ENCODE data around the gene PTPRB.

The PTPRB gene

GRCh38 chr12:70660002-70660604 is 22.9 kb upstream of the PTPRB start:
- Mint-ChIP-seq H3K4me1 (no peaks in the 10 kb centered on the region), H3K9me3 (no peaks in the 10 kb centered on the region), H3K4me3 (no peak overlapping the region), H3K27ac (no peak overlapping the region), H3K36me3 (ENCODE audit: low read depth) (no peaks in the 10 kb centered on the region), H3K27me3 (ENCODE audit: low read depth, poor library complexity) (peaks cover 4% of the 10 kb centered on the region)
- DNase-seq: no peak
- TF ChIP-seq CTCF (IDR thresholded peaks at IDR 0.05): no peak

- H3K36me3 Mint-ChIP-seq (ENCODE audit: low read depth): no peaks in the 10 kb centered on the region
These were observed 21.9 kb upstream of the PTPRB start for GRCh38 chr12:70659077-70659606.

GRCh38 chr12:70657616-70658286 is 20.5 kb upstream of the PTPRB start:
- Mint-ChIP-seq H3K4me1 (peaks cover 3% of the 10 kb centered on the region), H3K36me3 (ENCODE audit: low read depth) (no peaks in the 10 kb centered on the region), H3K9me3 (no peaks in the 10 kb centered on the region), H3K27ac (no peak overlapping the region), H3K27me3 (ENCODE audit: low read depth, poor library complexity) (peaks cover 6% of the 10 kb centered on the region), H3K4me3 (no peak overlapping the region)
- TF ChIP-seq CTCF (IDR thresholded peaks at IDR 0.05): no peak
- no peak for DNase-seq

More at GRCh38 chr12:70659077-70659606, 21.9 kb upstream of the PTPRB start:
- Mint-ChIP-seq H3K4me1 (no peaks in the 10 kb centered on the region), H3K27me3 (ENCODE audit: low read depth, poor library complexity) (peaks cover 4% of the 10 kb centered on the region), H3K27ac (no peak overlapping the region), H3K9me3 (no peaks in the 10 kb centered on the region), H3K4me3 (no peak overlapping the region)
- TF ChIP-seq CTCF (IDR thresholded peaks at IDR 0.05): no peak
- no peak for DNase-seq

GRCh38 chr12:70652451-70652850 is 15.2 kb upstream of the PTPRB start:
- H3K27ac Mint-ChIP-seq: no peak overlapping the region
- H3K4me3 Mint-ChIP-seq: no peak overlapping the region
- DNase-seq: no peak
- H3K9me3 Mint-ChIP-seq: no peaks in the 10 kb centered on the region
- H3K27me3 Mint-ChIP-seq (ENCODE audit: low read depth, poor library complexity): peaks cover 12% of the 10 kb centered on the region
- peaks cover 7% of the 10 kb centered on the region for H3K4me1 Mint-ChIP-seq
- no peak for TF ChIP-seq CTCF (IDR thresholded peaks at IDR 0.05)
- no peaks in the 10 kb centered on the region for H3K36me3 Mint-ChIP-seq (ENCODE audit: low read depth)

- no peak overlapping the region for H3K27ac Mint-ChIP-seq
- no peaks in the 10 kb centered on the region for H3K36me3 Mint-ChIP-seq (ENCODE audit: low read depth)
- no peak for DNase-seq
- H3K4me3 Mint-ChIP-seq: no peak overlapping the region
- H3K27me3 Mint-ChIP-seq (ENCODE audit: low read depth, poor library complexity): peaks cover 12% of the 10 kb centered on the region
- H3K4me1 Mint-ChIP-seq: peaks cover 7% of the 10 kb centered on the region
- TF ChIP-seq CTCF (IDR thresholded peaks at IDR 0.05): no peak
- no peaks in the 10 kb centered on the region for H3K9me3 Mint-ChIP-seq
These were observed 11.6 kb upstream of the PTPRB start for GRCh38 chr12:70648831-70649230.

Data from nephron progenitor cell (in vitro differentiated cells).